Nephron (organoid): ENCODE measurements around the gene ARHGDIA.

Experiments
- H3K27ac Mint-ChIP-seq, 3 experiments: 2 replicates each; pipeline ENCODE4 v1.8.0; 2020; ENCODE audit warnings: mixed read lengths in 3 of 3, mild to moderate bottlenecking in 2 of 3, moderate library complexity in 1 of 3
- H3K27me3 Mint-ChIP-seq: 2 replicates; pipeline ENCODE4 v1.8.0; 2021; ENCODE audit warnings: low read depth, mild to moderate bottlenecking, moderate library complexity, mixed read lengths
- H3K36me3 Mint-ChIP-seq: 2 replicates; pipeline ENCODE4 v1.8.0; 2020; ENCODE audit warnings: low read depth, mixed read lengths
- H3K4me1 Mint-ChIP-seq: 2 replicates; pipeline ENCODE4 v1.8.0; 2020; ENCODE audit warnings: mixed read lengths
- H3K4me3 Mint-ChIP-seq, 3 experiments: 2 replicates each; pipeline ENCODE4 v1.8.0; 2020; ENCODE audit warnings: mild to moderate bottlenecking in 3 of 3, mixed read lengths in 3 of 3, moderate library complexity in 2 of 3
- H3K9me3 Mint-ChIP-seq: 2 replicates; pipeline ENCODE4 v1.8.0; 2020; ENCODE audit warnings: mixed read lengths
- TF ChIP-seq, protein P1 (sequence below), 3 experiments: fragments of 200-600 bp; sonication (generic); IDR thresholded peaks; one replicate each; pipeline ENCODE4 v1.5.0; 2021; ENCODE audit warnings: antibody characterized with exemption in 3 of 3; ENCODE audit not compliant: unreplicated experiment in 3 of 3

Gene ARHGDIA

DNA sequence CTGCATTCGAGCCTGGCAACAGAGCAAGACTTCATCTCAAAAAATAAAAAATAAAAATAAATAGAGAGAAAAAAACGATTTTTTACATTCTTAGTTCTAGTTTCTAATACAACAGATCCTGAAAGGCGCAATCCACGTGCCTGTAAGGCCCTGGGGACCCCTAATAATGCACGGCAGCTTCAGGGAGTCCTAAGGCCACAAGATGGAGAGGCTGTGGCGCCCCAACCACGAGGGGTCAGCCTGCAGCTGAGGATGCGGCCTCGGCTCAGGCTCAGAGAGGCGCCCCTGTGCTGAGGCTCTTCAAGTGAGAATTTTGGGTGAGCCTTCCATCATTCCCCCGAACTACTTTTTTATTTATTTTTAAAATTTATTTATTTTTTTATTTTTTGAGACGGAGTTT lies 21.7 kb downstream of the ARHGDIA start:
- Mint-ChIP-seq H3K27me3 (no peaks in the 10 kb centered on the region), H3K36me3 (peaks cover 50% of the 10 kb centered on the region), H3K4me3 (no peak overlapping the region), H3K27ac (no peak overlapping the region), H3K9me3 (no peaks in the 10 kb centered on the region), H3K4me1 (no peaks in the 10 kb centered on the region)
- TF ChIP-seq, protein P1, sequence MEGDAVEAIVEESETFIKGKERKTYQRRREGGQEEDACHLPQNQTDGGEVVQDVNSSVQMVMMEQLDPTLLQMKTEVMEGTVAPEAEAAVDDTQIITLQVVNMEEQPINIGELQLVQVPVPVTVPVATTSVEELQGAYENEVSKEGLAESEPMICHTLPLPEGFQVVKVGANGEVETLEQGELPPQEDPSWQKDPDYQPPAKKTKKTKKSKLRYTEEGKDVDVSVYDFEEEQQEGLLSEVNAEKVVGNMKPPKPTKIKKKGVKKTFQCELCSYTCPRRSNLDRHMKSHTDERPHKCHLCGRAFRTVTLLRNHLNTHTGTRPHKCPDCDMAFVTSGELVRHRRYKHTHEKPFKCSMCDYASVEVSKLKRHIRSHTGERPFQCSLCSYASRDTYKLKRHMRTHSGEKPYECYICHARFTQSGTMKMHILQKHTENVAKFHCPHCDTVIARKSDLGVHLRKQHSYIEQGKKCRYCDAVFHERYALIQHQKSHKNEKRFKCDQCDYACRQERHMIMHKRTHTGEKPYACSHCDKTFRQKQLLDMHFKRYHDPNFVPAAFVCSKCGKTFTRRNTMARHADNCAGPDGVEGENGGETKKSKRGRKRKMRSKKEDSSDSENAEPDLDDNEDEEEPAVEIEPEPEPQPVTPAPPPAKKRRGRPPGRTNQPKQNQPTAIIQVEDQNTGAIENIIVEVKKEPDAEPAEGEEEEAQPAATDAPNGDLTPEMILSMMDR (IDR thresholded peaks at IDR 0.05; ENCODE audit: unreplicated experiment in 3 of 3): no peak

DNA sequence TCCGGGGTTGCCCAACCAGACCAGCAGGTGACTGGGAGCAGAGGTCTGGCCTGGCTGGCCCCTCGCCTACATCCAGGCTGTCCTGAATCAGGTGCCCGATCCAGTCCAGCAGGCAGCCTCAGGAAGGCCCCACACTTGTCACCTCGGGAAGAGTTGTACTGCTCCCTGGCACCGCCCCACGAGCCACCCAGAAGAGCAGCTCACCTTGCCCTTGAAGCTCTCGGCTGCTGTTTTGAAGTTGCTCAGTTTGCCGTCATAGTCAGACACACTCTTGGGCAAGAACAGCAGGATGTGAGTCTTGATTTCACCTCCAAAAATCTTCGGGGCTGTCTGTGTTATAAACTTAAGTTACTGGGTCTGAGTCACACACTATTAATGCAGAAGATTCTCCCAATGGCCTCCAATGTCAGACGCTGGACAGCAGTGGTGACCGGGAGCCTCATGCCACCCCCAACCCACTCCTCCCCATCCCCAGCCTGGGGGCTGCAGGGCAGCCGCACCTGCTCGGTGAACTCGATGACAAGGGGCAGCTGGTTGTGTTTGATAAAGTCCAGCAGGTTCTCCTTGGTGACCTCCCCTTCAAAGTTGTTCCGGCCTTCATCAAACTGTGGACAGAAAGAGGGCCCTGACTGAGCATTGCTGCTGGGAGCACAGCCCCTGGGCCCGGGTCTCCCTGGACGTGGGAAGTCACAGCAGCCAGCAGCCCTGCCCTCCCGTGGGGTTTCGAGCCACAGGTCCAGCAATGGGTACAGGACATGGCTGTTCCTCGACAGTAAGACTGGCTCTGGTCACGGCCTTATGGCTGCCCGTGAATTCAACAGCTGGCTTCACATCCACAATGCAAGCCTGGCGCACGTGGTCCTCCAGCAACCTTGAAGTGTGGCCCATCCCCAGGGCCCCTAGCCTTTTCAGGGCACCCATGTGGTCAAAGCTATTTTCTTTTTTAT lies 24.1 kb downstream of the ARHGDIA start:
- Mint-ChIP-seq H3K27ac (no peak overlapping the region), H3K36me3 (peaks cover 34% of the 10 kb centered on the region), H3K4me1 (no peaks in the 10 kb centered on the region), H3K27me3 (no peaks in the 10 kb centered on the region), H3K4me3 (no peak overlapping the region), H3K9me3 (no peaks in the 10 kb centered on the region)
- TF ChIP-seq, protein P1 (IDR thresholded peaks at IDR 0.05; ENCODE audit: unreplicated experiment in 3 of 3): no peak

DNA sequence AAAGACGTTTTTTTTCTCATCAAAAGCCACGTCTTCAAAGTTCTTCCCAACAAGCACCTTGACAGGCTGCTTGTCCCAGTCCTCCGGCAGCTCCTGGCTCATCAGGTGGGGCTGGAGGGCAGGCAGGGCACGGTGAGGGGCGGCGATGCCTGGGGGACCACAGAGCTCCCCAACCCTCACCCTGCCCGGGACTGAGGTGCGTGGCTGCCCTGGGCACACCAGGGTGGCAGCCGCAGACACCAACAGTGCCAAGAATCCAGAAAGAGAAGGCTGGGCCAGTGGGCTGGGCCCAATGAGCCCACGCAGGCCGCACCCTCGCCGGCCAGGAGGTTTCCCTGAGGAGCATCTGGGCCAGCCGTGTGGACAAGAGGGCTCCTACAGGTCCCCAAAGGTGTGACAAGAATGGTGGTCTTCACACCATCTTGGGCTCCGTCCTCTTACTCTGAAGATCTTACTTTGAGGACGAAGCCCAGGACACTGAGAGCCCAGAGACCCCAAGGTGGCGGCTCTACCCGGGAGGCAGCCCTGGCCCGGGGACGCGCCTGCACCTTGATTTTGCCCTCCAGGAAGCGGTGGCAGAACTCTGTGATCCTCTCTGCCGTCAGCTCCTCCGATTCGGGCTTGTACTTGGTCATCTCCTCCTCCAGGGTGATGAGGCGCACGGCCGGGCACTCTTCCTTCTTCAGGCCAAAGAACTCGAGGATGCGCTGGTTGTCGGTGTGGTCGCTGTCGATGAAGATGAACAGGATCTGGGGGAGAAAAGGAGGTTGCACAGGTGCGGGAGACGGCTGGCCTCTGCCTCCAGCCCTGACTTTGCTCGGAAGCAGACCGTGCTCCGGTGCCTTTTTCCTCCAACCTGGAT lies 25.0 kb downstream of the ARHGDIA start:
- TF ChIP-seq, protein P1 (IDR thresholded peaks at IDR 0.05; ENCODE audit: unreplicated experiment in 3 of 3): no peak
- Mint-ChIP-seq H3K27ac (no peak overlapping the region), H3K4me3 (no peak overlapping the region), H3K9me3 (no peaks in the 10 kb centered on the region), H3K4me1 (no peaks in the 10 kb centered on the region), H3K27me3 (no peaks in the 10 kb centered on the region), H3K36me3 (peaks cover 25% of the 10 kb centered on the region)

DNA sequence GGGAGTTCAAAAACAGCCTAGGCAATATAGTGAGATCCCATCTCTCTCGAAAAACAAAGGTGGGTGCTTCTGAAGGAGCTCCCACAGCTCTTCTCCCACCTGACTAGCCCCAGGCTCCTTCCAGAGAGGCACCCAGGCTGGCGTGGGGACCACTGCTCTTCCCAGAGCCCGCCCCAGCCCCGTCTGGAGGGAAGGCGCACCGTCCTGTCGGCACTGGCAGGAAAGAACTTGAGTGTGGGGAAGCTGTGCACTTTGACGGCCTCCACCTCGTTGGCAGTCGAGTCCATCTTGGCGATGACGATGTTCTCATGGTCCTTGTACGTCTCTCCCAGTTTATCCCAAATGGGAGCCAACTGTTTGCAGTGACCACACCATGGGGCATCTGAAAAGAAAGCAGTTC lies 25.8 kb downstream of the ARHGDIA start:
- Mint-ChIP-seq H3K4me1 (no peaks in the 10 kb centered on the region), H3K27ac (no peak overlapping the region), H3K36me3 (peaks cover 24% of the 10 kb centered on the region), H3K9me3 (no peaks in the 10 kb centered on the region), H3K27me3 (no peaks in the 10 kb centered on the region), H3K4me3 (no peak overlapping the region)
- TF ChIP-seq, protein P1 (IDR thresholded peaks at IDR 0.05; ENCODE audit: unreplicated experiment in 3 of 3): no peak

DNA sequence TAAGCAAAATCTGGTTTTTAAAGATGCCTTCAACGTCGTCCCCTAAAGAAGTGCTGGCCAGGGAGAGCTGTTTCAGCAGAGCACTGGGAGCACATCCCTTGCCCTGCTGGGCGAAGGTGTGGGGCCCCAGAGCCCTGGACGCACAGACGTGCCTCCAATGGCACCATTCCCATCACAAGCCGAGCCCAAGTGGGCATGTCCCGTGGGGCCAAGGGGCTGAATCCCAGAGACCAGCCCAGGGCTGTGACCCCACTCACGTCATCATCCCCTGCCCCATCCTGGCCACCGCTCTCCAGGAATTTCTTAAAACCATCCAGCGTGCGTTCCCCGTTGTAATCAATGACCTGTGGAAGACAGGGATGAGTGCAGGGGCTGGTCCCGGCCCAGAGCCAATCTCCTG lies 26.2 kb downstream of the ARHGDIA start:
- Mint-ChIP-seq H3K4me3 (no peak overlapping the region), H3K9me3 (no peaks in the 10 kb centered on the region), H3K27me3 (no peaks in the 10 kb centered on the region), H3K36me3 (peaks cover 24% of the 10 kb centered on the region), H3K27ac (no peak overlapping the region), H3K4me1 (no peaks in the 10 kb centered on the region)
- TF ChIP-seq, protein P1 (IDR thresholded peaks at IDR 0.05; ENCODE audit: unreplicated experiment in 3 of 3): no peak
